ENCODE results near the gene PGAP2. TPM values are rescaled to one million over a fixed set of nuclear protein-coding genes. Genes with fewer than 3 reads are reported as not detected.

The PGAP2 gene
- polyA plus RNA-seq, 2 of the 4 experiments (the other 2 are of a cell fraction) = 32.4 to 35.2 TPM

DNA sequence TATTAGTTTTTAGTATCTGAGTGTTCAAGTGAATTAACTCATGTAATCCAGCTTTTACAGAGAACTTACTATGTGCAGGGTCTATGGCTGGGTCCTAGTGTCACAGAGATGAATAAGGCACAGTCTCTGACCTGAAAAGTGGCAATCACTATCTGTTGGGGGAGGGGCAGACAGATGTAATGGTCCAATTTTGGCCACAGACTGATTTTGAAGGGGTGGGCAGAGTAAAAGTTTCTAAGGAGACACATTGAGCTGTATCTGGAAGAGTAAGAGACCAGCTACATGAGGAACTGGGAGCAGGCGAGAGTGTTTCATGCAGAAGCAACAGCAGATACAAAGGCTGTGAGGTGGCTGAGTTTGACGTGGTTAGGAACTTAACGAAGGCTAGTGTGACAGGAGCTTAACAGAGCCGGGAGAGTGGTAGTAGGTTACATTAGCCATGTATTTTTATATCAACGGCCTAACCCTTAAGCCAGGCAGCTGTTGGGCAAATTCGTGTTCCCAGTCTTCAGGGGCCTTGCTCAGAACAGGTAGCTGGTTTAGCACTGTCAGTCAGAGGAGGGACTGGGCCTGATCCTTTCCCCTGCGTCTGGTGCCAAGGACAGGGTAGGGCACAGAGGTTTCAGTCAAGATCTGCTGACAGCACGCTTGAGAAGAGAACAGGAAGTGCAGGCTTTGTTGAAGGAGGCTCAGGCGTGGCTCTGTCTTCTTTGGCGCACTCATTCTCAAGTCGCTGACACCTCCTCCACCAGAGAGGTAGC, 45.7 kb downstream of the PGAP2 start (continued):
- no peak for TF ChIP-seq SREBF2 (IDR thresholded peaks at IDR 0.05)
- TF ChIP-seq JUNB (IDR thresholded peaks at IDR 0.05) = no peak
- TF ChIP-seq, protein P1, sequence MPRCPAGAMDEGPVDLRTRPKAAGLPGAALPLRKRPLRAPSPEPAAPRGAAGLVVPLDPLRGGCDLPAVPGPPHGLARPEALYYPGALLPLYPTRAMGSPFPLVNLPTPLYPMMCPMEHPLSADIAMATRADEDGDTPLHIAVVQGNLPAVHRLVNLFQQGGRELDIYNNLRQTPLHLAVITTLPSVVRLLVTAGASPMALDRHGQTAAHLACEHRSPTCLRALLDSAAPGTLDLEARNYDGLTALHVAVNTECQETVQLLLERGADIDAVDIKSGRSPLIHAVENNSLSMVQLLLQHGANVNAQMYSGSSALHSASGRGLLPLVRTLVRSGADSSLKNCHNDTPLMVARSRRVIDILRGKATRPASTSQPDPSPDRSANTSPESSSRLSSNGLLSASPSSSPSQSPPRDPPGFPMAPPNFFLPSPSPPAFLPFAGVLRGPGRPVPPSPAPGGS (IDR thresholded peaks at IDR 0.05) = no peak
- TF ChIP-seq SMC3 (IDR thresholded peaks at IDR 0.05) = no peak

DNA sequence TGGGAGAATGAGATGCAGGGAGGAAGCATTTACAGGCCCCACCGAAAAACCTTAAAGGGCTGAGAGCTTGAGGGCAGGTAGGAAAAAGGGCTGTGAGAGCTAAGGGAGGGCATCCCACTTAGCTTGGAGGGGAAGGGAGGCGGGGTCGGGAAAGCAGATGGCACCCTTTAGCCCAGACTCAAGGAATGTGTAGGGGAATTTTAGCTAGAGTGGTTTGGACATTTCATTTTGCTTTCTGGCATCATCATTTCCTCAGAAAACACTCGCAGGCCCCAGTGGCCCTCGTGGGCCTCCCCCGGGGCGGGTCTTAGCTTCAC, 46.3 kb downstream of the PGAP2 start:
- Histone ChIP-seq H3K4me2 (peak overlapping the region; percentile 97), H3K9me3 (no peaks in the 10 kb centered on the region), H3K4me3 (peak overlapping the region; percentile 98), H3K27ac (peak overlapping the region; percentile 98 to 99), H3K4me1 (peaks cover 43% of the 10 kb centered on the region)
- ChIA-PET CTCF (interaction anchor here (0.6 to 27.8 kb wide), 73 partner anchors 10 to 1766 kb away, joined by 3 to 919 read pairs (median 5); partner anchors contain the start of gene RHOG), POLR2A (interaction anchor here (0.7 to 2.5 kb wide), 10 partner anchors 13 to 220 kb away, joined by 3 to 44 read pairs (median 4); partner anchors contain the start of gene RHOG)
- peak; percentile 9 to 31; a peak in 4 of 6 replicates for ATAC-seq
- TF ChIP-seq, protein P2, sequence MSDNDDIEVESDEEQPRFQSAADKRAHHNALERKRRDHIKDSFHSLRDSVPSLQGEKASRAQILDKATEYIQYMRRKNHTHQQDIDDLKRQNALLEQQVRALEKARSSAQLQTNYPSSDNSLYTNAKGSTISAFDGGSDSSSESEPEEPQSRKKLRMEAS (IDR thresholded peaks at IDR 0.05) = no peak
- TF ChIP-seq ESRRA (IDR thresholded peaks at IDR 0.05; ENCODE audit: borderline replicate concordance, low read length) (no peak), FOSL2 (IDR thresholded peaks at IDR 0.05) (no peak), FOSL2 (CRISPR knock-in tag; IDR thresholded peaks at IDR 0.05) (no peak), CHD4 (IDR thresholded peaks at IDR 0.05; ENCODE audit: borderline replicate concordance) (no peak), ZC3H11A (IDR thresholded peaks at IDR 0.05) (no peak), ZSCAN20 (CRISPR knock-in tag; IDR thresholded peaks at IDR 0.05) (no peak), NPAS2 (CRISPR knock-in tag; IDR thresholded peaks at IDR 0.05; ENCODE audit: borderline replicate concordance) (no peak), NFE2L2 (conservative IDR thresholded peaks at IDR 0.05; ENCODE audit: low read length) (no peak)
- TF ChIP-seq, protein P3, sequence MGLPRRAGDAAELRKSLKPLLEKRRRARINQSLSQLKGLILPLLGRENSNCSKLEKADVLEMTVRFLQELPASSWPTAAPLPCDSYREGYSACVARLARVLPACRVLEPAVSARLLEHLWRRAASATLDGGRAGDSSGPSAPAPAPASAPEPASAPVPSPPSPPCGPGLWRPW (IDR thresholded peaks at IDR 0.05) = no peak
- TF ChIP-seq, protein P4, sequence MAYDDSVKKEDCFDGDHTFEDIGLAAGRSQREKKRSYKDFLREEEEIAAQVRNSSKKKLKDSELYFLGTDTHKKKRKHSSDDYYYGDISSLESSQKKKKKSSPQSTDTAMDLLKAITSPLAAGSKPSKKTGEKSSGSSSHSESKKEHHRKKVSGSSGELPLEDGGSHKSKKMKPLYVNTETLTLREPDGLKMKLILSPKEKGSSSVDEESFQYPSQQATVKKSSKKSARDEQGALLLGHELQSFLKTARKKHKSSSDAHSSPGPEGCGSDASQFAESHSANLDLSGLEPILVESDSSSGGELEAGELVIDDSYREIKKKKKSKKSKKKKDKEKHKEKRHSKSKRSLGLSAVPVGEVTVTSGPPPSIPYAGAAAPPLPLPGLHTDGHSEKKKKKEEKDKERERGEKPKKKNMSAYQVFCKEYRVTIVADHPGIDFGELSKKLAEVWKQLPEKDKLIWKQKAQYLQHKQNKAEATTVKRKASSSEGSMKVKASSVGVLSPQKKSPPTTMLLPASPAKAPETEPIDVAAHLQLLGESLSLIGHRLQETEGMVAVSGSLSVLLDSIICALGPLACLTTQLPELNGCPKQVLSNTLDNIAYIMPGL (CRISPR knock-in tag; IDR thresholded peaks at IDR 0.05; ENCODE audit: borderline replicate concordance) = no peak
- DNase-seq (ENCODE audit: low read depth in 1 of 2, low spot score in 1 of 2) = no peak
- FAIRE-seq = no peak
- WGBS (ENCODE audit: missing lambda C conversion rate) = 21% methylated on average over 7 of the region's 7 CpGs

DNA sequence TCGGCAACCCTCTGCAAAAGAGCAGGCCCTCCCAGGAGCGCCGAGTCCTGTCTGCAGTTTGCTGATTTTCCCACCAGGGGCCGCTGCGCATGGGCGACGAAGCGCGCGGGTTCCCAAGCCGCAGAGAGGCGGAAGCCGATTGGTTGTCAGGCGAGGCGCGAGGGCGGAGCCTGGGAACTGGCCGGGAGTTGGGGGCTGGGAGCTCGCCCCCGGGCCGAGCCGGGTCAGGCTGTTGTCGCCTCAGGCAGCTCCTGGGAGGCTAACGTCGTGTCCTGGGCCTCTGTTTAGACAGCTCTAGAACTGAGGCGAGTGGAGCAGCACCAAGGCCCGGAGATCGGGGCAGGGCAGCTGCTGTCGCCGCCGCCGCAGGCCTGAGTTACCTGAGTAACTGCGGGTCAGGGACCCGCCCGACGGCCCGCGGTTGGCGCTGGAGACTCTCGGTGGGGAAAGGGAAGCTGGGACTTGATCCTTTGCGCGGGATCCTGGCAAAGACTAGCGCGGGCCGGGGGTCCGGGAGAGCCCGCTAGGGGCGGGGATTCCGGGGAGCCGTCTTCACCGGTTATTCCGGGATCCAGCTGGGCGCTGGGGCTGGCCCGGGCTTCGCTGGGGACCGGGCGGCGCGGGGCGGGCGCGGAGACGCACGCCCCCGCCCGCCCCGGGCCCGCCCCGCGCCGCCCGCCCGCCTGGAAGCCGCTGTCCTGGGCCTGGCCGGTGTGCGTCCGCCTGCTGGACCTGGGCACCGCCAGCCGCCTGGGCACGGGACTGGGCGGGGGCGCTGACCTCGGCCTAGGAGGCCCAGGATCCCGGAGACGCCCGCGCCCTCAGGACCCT, 46.8 kb downstream of the PGAP2 start, which contains the start of gene STIM1:
TSS of gene STIM1 (plus strand) at position 688 of the 831 bp plus-strand sequence. CDS start 607 bp downstream, outside the sequence.
- peaks cover 49% of the 10 kb centered on the region for H3K4me1 ChIP-seq
- WGBS (ENCODE audit: missing lambda C conversion rate) = 0% methylated on average over 16 of the region's 87 CpGs
- ATAC-seq = peak; percentile 86 to 91
- peak within 1 kb of the TSS; percentile 98 to 99 for H3K27ac ChIP-seq
- peak within 1 kb of the TSS; percentile 97 for H3K4me2 ChIP-seq
- no peak for FAIRE-seq
- no peaks in the 10 kb centered on the region for H3K9me3 ChIP-seq
- POLR2A ChIA-PET = interaction anchor here (0.7 to 2.5 kb wide), 13 partner anchors 12 to 219 kb away, joined by 3 to 44 read pairs (median 3); partner anchors contain the start of gene RHOG
- H3K4me3 ChIP-seq = peak within 1 kb of the TSS; percentile 98
- DNase-seq (ENCODE audit: low read depth in 1 of 2, low spot score in 1 of 2) = peak; percentile 82 to 94
- CTCF ChIA-PET = interaction anchor here (0.6 to 27.8 kb wide), 75 partner anchors 9 to 1765 kb away, joined by 3 to 919 read pairs (median 5); partner anchors contain the start of gene RHOG
- TF ChIP-seq RCOR1 (IDR thresholded peaks at IDR 0.05; ENCODE audit: low read depth, low read length) = no peak
- TF ChIP-seq HEYL (CRISPR knock-in tag; IDR thresholded peaks at IDR 0.05) = no peak
- TF ChIP-seq HOXB5 (CRISPR knock-in tag; IDR thresholded peaks at IDR 0.05) = no peak
- no peak for TF ChIP-seq ZFP36 (IDR thresholded peaks at IDR 0.05; ENCODE audit: borderline replicate concordance, partially characterized antibody)
- TF ChIP-seq FOXS1 (CRISPR knock-in tag; IDR thresholded peaks at IDR 0.05) = no peak
- TF ChIP-seq MAFK (IDR thresholded peaks at IDR 0.05; ENCODE audit: partially characterized antibody) = no peak
- TF ChIP-seq EP300 (IDR thresholded peaks at IDR 0.05) = no peak
- TF ChIP-seq HOXB13 (CRISPR knock-in tag; IDR thresholded peaks at IDR 0.05; ENCODE audit: low read depth) = no peak
- peak; percentile 13 to 49; a peak in 2 of 5 replicates for TF ChIP-seq JUN (IDR thresholded peaks at IDR 0.05)
- no peak for TF ChIP-seq MYC (IDR thresholded peaks at IDR 0.05; ENCODE audit: borderline replicate concordance, low read length)
- TF ChIP-seq GATA3 (IDR thresholded peaks at IDR 0.05; ENCODE audit: borderline replicate concordance) = no peak
- no peak for TF ChIP-seq CBX8 (IDR thresholded peaks at IDR 0.05)
- TF ChIP-seq POLR2A (IDR thresholded peaks at IDR 0.05; ENCODE audit: low read length) = peak; percentile 69
- no peak for TF ChIP-seq CEBPB (IDR thresholded peaks at IDR 0.05)
- no peak for TF ChIP-seq ZNF302 (CRISPR knock-in tag; IDR thresholded peaks at IDR 0.05)
- no peak for TF ChIP-seq MAZ (IDR thresholded peaks at IDR 0.05; ENCODE audit: borderline replicate concordance, low read depth, low read length)
- no peak for TF ChIP-seq KDM5A (IDR thresholded peaks at IDR 0.05)
- no peak for TF ChIP-seq JUNB (IDR thresholded peaks at IDR 0.05)

All from A549 (cell line).